Measurements from ENCODE around the gene ECE2.

The ECE2 gene

DNA sequence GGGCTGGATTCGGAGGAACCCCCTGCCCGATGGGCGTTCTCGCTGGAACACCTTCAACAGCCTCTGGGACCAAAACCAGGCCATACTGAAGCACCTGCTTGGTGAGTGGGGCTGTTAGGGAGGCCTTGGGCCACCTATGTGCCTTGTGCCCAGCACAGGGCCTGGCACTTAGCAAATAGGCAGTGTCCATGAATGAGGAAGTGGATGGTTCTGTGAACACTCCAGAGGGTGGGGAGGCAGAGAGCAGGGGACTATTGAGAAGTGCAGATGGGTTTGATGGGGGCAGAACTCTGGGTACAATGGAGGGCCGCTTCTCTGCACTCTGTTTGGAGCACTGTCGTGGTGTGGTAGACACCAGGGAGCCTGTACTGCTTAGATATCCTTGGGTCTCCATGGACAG lies 1.5 kb downstream of the ECE2 start:
- no peak for DNase-seq

DNA sequence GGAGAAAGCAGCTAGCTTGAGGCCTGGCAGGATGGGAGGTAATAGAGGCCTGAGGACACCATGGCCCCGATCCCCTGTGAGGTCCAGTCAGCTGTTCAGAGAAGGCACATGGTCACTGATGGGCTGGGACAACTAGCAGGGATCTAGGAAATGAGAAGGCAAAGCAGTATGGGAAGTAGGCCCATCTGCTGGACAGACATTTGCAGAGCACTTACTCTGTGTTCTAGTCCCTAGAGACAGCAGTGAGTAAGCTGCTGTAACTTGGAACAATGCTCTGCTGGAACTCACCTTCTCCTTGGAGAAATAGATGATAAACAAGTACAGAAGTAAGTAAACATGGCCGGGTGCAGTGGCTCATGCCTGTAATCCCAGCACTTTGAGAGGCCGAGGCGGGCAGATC lies 7.1 kb downstream of the ECE2 start:
- no peak for DNase-seq

DNA sequence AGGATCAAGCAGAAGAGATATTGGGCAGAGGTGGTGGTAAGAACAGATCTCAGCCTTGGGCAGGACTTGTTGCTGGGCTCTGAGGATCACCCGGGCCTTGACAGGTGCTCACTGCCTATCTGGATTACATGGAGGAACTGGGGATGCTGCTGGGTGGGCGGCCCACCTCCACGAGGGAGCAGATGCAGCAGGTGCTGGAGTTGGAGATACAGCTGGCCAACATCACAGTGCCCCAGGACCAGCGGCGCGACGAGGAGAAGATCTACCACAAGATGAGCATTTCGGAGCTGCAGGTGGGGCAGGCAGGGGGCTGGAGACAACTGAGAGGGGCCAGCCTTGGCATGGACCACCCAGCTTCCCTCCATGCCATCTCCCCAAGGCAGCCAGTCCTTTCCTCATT lies 7.9 kb downstream of the ECE2 start:
- DNase-seq: no peak

DNA sequence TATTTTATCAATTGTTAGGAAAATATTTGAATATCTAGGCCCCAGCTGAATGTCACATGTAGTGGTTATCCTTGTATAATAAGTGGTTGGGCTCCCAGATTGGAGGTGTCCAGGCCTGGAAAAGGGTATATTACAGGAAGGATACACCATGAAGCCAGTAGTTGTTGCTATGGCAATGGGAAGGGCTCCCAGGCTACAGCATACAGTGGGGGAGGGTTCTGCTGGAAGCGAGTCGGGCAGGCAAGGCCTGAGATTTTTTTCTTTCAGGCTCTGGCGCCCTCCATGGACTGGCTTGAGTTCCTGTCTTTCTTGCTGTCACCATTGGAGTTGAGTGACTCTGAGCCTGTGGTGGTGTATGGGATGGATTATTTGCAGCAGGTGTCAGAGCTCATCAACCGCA lies 8.9 kb downstream of the ECE2 start:
- peak in 1 of 2 experiments; percentile 77 for DNase-seq

DNA sequence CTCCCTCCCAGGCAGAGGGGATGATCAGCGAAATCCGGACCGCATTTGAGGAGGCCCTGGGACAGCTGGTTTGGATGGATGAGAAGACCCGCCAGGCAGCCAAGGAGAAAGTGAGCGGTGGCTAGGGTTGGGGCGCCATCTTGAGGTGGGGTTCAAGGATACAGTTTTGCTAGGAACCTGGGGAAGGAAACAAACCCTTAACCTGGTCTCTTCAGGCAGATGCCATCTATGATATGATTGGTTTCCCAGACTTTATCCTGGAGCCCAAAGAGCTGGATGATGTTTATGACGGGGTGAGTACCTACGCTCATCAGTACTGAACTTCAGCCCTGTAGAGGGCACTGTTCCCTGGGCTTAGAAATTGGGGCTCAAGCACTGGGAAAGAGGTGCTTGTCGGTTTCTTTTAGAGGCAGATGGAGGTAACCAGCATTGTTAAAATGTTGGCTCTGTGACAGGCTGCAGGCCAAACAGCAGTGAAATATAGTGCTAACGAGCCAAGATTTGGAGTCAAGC lies 13.7 kb downstream of the ECE2 start:
- peak; percentile 30 to 76 for DNase-seq

DNA sequence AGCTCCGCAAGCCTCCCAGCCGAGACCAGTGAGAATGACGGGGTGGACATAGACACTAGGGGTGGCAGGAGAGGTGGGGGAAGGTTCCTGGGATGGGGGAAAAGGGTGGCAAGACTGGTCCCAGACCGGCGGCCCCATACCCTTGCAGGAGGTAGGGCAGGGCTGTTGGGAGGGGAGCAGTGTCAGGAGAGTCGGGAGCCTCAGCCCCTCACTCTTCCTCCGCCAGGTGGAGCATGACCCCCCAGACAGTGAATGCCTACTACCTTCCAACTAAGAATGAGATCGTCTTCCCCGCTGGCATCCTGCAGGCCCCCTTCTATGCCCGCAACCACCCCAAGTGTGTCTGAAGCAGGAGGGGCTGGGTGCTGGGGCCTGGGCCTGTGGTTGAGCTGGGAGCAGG lies 14.5 kb downstream of the ECE2 start:
- no peak for DNase-seq

DNA sequence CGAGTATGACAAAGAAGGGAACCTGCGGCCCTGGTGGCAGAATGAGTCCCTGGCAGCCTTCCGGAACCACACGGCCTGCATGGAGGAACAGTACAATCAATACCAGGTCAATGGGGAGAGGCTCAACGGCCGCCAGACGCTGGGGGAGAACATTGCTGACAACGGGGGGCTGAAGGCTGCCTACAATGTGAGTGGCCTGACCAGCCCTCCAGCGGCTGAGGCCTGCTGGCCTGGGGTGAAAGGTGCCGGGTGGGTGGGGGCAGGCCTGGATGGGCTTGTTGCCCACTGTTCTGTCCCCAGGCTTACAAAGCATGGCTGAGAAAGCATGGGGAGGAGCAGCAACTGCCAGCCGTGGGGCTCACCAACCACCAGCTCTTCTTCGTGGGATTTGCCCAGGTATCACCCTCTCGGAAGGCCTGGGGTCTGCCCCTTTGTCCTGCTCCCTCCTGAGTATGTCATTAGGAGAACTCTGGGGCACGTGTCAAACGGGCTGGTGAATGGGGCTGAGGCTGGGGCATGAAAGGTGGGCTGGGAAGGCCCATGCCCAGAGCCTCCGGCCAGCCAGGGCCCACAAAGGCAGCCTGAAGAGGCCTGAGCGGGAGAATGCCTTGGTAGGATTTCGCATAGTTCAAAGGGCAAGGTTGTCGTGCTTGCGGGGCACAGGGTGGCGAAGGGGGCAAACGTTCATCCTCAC lies 15.4 kb downstream of the ECE2 start:
- no peak for DNase-seq

DNA sequence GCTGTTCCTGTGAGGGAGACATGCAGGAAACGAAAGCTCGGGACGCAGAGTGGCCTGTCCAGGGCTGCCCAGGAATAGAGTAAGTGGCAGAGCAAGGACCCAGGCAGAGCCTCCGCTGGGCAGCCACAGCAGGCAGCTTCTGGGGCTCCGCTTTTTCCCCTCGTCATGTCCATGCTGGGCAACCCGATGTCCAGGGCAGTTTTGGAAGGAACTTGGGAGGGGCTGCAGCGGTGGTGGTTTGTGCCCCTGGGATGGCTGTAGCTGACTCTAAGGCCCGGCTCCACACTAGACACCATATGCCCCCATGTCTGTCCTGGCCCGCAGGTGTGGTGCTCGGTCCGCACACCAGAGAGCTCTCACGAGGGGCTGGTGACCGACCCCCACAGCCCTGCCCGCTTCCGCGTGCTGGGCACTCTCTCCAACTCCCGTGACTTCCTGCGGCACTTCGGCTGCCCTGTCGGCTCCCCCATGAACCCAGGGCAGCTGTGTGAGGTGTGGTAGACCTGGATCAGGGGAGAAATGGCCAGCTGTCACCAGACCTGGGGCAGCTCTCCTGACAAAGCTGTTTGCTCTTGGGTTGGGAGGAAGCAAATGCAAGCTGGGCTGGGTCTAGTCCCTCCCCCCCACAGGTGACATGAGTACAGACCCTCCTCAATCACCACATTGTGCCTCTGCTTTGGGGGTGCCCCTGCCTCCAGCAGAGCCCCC lies 16.1 kb downstream of the ECE2 start:
- no peak for DNase-seq

DNA sequence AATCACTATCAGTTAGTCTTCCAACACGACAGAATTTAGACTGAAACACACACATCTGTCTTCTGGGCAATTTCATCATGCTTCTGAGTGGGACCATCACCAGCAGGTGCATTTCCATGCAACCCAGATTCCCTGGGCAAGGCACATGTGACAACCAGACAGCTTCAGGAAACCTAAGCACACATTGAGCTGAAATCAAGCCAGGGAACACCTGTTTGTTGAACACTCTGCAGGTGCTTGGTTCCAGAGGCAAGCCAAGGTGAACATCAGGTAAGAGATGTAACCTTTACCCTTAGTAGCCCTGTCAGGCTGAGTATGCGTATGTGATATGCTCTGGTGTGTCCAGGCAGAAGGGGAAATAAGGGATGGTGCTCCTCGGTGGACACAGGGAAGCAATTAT lies 19.9 kb downstream of the ECE2 start:
- no peak for DNase-seq

DNA sequence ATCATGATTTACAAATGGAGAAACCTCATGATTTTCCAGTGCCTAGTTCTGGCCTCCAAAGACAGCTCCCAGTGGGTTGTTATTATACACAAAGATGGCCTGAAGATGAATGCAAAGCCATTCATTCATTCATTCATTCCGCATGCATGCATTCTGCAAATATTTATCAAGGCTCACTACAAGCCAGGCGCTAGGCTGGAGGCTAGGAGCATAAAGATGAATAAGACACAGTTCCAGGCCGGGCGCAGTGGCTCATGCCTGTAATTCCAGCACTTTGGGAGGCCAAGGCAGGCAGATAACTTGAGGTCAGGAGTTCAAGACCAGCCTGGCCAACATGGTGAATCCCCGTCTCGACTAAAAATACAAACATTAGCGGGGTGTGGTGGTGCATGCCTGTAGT lies 20.8 kb downstream of the ECE2 start:
- DNase-seq: no peak

DNA sequence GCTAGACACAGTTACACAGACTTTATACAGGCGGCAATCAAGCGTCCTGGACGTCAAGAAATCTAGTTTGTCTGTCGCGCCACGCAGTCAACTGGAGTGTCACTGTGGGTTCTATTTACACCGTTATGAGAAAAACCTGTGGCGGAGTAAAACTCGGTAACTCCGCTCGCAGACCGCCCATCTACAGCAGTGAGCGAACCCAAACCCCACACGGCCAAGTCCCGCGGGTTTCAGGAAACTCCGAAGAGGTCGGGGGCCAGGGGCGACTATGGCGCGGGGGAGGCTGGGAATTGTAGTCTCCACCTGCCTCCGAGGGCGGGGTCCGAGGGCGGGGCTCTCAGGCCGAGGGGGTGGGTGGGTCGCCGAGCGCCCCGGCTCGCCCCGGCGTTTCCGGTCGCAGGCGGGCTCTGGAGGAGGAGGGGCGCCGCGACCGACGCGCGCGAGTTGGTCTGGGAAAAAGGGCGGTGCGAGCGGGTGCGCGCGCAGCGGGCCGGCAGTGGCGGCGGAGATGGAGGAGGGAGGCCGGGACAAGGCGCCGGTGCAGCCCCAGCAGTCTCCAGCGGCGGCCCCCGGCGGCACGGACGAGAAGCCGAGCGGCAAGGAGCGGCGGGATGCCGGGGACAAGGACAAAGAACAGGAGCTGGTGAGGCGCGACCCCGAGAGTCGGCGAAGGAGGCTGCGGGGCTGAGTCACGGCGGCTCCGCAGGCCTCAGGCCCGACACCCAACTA lies 23.1 kb downstream of the ECE2 start, which contains the start of gene PSMD2:
Gene PSMD2, plus strand, starts transcription at position 483 of the 729 bp plus-strand sequence. Its CDS starts 26 bp downstream, at position 509.
- DNase-seq: peak; percentile 94 to 99

DNA sequence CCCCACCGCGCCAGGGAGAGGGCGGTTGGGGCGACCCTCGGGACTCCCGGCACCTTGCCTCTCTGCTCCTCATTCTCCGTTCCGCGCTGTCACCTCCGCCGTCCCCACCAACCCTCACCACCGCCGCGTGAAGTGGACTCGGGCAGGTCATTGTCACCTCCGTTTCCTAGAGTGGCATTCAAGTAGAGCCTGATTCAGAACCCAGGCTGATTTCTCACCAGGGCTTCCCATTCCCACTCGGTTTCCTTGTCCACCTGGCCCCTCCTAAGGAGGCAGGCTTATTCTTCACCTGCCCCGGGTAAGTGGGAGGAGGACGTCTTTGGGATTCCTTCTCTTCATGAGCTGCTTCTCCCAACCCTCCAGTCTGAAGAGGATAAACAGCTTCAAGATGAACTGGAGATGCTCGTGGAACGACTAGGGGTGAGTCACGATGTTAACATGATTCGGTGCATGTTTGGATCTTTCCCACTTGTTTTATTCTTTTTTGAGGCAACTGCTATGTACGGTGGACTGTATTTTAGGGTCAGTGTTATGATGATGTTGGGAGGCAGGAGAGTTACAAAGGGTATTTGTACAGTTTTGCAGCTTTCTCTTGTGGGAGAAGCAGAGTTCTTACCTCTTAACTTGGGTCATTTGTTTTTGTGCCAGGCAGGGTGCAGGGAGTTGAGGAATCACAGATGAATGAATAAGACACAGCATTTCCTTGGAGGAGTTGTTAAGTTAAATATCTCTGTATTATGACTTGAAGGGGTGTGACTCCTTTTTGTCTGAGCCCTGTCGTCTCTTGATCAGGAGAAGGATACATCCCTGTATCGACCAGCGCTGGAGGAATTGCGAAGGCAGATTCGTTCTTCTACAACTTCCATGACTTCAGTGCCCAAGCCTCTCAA lies 23.9 kb downstream of the ECE2 start:
- no peak for DNase-seq

DNA sequence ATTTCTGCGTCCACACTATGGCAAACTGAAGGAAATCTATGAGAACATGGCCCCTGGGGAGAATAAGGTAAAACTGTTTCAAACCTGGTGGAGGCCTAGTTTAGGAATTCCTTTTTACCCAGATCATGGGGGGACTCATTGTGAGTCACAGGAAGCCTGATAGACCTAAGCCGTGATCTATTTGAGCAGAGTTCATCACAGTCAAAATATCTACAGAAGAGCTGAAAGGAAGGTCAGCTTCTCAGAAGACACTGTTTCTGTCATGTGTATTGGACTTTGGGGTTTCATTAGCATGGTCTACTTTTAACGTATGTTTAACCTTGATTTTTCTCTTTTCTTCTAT lies 24.5 kb downstream of the ECE2 start:
- DNase-seq: no peak

DNA sequence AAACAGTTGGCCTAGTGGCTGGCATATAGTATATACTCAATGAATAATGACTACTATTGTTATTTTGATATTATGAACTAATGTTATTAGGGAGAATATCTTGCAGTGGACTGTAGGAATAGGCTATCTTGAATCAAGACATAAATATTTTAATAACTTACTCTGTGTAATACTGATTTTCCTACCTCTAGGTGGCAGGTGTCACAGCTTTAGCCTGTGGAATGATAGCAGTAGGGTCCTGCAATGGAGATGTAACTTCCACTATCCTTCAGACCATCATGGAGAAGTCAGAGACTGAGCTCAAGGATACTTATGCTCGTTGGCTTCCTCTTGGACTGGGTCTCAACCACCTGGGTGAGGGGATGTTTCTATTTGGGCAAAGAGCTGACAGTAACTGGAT lies 29.8 kb downstream of the ECE2 start:
- no peak for DNase-seq

DNA sequence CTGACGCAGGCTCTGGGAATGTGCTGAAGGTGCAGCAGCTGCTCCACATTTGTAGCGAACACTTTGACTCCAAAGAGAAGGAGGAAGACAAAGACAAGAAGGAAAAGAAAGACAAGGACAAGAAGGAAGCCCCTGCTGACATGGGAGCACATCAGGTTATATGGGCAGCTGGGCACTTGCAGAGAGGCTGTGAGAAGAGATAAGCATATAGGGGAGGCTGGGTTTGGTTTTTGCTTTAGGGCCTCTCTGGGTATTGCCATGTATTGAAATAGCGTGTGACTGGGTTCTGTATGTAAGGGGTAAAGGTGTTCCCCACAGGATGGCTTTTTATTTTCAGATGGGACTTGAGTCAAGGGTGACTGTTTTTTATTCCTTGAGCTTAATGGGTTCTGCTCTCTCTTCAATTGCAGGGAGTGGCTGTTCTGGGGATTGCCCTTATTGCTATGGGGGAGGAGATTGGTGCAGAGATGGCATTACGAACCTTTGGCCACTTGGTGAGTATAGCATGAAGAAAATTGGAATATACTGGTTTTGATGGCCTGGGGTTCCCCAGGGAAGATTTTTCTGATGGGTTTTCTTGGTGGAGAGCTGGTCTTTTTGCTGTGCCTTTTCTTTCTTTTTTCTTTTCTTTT lies 30.6 kb downstream of the ECE2 start:
- DNase-seq: no peak

DNA sequence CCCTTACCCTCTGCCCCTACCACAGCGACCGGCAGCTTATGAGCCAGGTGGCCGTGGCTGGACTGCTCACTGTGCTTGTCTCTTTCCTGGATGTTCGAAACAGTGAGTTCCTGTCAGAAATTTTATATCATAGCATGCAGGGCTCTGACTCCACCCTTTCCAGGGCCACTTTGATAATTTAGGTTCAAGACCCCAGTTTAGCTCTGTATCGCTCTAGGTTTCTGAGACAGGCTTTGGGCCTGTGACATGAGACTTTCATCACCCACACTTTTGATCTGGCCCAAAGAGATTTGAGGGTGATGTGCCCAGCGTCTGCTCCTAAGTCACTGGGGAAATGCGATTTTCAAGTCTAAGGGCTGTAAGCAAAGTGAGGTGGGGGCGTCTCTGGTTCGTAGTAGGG lies 32.1 kb downstream of the ECE2 start:
- DNase-seq: no peak

DNA sequence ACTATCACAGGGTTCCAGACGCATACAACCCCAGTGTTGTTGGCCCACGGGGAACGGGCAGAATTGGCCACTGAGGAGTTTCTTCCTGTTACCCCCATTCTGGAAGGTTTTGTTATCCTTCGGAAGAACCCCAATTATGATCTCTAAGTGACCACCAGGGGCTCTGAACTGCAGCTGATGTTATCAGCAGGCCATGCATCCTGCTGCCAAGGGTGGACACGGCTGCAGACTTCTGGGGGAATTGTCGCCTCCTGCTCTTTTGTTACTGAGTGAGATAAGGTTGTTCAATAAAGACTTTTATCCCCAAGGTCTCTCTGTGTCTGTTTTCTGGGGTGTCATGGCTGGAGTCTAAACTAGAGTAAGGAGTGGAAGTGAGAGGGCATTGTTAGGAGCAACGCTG lies 32.9 kb downstream of the ECE2 start:
- DNase-seq: no peak

DNA sequence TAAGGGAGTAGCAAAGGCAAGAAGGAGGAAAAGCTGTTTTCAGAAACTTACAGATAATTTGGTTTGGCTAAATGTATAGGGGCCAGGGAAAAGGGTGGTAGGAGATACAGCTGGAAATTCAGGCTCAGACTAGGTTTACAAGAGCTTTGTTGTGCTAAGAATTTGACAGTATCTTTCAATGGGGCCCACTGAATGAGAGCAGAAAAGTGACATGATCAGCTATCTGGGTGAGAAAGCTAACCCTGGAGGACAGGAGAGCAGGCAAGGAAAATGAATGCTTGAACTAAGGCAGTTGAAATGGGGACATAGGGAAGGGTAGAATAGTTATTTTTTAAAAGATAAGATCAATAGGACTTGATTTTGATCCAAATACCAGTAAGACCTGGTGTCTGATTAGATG lies 35.8 kb downstream of the ECE2 start:
- DNase-seq: no peak

DNA sequence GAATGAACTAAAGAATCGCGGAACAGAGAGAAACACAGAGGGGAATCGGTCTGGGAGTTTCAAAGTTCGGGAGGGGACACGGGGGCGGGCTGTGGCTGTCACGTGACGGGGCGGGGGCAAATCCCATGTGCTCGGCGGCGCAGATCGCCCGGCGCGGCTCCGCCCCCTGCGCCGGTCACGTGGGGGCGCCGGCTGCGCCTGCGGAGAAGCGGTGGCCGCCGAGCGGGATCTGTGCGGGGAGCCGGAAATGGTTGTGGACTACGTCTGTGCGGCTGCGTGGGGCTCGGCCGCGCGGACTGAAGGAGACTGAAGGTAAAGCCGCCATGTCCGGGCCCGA lies 38.5 kb downstream of the ECE2 start, which contains the start of gene EIF4G1:
Gene EIF4G1, plus strand, starts transcription at position 244 of the 337 bp plus-strand sequence. CDS start 1,191 bp downstream, outside the sequence.
- DNase-seq: peak; percentile 88 to 97

DNA sequence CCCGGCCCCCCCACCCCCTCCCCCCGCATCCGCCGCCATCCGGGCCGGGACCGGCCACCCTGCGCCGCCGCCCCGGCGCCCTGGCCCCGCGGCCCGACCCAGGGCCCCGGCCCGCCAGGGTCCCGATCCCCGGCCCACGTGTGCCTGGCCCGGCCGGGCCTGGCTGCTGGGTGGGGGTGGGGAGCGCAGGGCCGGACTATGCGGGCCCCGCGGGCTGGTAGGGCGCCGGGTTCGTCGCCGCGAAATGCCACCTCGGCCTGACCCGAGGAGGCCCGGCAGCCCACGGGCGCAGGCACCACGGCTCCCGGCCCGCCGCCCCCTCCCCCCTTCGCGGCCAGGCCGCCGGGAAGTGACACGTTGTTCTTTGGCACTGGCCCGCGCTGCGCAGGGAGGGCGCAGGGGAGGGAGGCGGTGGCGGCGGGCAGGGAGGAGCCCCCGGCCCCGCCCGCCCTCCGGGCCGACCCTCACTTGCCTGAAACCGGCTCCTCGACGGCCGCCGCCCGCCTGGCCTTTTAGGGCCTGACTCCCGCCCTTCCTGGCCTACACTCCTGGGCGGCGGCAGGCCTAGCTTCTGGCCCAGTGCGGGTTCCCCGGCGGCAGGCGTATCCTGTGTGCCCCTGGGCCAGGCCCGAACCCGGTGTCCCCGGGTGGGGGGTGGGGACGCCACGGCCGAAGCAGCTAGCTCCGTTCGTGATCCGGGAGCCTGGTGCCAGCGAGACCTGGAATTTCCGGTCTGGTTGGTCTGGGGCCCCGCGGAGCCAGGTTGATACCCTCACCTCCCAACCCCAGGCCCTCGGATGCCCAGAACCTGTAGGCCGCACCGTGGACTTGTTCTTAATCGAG lies 39.1 kb downstream of the ECE2 start:
- peak; percentile 26 to 67 for DNase-seq

DNA sequence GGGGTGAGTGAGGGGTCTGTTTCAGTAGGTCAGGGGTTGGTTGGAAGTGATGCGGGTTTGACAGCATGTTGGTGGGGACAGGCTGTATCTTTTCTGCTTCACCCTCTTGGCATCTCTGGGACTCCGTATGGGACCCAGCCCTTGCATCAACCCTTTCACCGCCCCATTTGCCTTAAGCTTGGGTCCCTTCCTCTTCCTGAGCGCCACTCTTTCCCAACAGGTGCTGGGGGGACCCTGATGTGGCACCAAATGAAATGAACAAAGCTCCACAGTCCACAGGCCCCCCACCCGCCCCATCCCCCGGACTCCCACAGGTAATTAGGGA lies 39.7 kb downstream of the ECE2 start:
- no peak for DNase-seq
